LNCaP clone FGC (cell line): ENCODE results near the gene AKAP9.
A peak's percentile ranks its signal among the peaks of the same experiment; 100 is the strongest.

Experiments
- DNase-seq: peaks from one replicate; pipeline ENCODE4 v3.0.0-alpha.2; 2011; ENCODE audit warnings: low read depth
- H3K4me3 ChIP-seq: 2 replicates; pipeline ENCODE4 v1.5.1; 2011; ENCODE audit warnings: mild to moderate bottlenecking, low read depth, low read length, control low read depth
- TF ChIP-seq, protein P1 (sequence below): IDR thresholded peaks from 2 replicates; pipeline ENCODE4 v1.5.1; 2012; ENCODE audit warnings: mild to moderate bottlenecking; ENCODE audit not compliant: control insufficient read depth, insufficient read depth; ENCODE audit errors: extremely low read depth

The AKAP9 gene

DNA sequence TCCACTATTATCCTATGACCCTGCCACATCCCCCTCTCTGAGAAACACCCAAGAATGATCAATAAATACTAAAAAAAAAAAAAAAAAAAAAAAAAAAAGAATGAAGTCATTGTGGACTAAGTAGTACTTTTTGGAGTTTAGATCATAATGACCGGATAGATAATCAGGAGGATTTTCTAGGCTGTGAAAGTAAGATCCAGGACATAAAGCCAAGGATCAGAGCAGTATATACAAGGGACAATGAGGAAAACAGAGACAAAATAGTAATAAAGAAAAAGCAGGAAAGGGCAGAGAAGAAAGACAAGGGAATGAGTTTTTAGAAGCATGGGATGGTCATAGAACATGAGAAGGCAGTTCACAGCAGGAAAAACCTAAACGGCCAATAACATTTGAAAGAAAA, 87.6 kb downstream of the AKAP9 start:
- H3K4me3 ChIP-seq, result no peak overlapping the region
- no peak for DNase-seq

DNA sequence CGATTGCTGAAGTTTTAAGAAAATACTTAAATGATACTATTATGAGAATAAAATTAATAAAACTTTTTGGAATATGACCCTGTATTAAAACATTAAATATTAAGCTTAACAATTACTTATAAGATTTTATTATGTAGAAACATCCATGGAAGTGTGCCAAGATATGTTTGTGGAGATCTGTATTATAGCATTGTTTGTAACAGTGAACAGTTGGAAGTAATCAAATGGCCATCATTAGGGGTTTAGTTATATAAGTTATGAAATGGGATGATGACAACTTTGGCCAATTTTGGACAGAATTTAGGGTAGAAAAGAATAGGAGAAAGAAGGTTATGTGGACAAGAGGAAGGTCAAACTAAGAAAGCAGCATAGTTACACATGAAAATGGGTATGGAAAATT, 88.0 kb downstream of the AKAP9 start:
- DNase-seq, result no peak
- no peak overlapping the region for H3K4me3 ChIP-seq
- TF ChIP-seq, protein P1, sequence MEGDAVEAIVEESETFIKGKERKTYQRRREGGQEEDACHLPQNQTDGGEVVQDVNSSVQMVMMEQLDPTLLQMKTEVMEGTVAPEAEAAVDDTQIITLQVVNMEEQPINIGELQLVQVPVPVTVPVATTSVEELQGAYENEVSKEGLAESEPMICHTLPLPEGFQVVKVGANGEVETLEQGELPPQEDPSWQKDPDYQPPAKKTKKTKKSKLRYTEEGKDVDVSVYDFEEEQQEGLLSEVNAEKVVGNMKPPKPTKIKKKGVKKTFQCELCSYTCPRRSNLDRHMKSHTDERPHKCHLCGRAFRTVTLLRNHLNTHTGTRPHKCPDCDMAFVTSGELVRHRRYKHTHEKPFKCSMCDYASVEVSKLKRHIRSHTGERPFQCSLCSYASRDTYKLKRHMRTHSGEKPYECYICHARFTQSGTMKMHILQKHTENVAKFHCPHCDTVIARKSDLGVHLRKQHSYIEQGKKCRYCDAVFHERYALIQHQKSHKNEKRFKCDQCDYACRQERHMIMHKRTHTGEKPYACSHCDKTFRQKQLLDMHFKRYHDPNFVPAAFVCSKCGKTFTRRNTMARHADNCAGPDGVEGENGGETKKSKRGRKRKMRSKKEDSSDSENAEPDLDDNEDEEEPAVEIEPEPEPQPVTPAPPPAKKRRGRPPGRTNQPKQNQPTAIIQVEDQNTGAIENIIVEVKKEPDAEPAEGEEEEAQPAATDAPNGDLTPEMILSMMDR, result no peak

More for the DNA sequence above, 87.6 kb downstream of the AKAP9 start:
- TF ChIP-seq, protein P1, result no peak

DNA sequence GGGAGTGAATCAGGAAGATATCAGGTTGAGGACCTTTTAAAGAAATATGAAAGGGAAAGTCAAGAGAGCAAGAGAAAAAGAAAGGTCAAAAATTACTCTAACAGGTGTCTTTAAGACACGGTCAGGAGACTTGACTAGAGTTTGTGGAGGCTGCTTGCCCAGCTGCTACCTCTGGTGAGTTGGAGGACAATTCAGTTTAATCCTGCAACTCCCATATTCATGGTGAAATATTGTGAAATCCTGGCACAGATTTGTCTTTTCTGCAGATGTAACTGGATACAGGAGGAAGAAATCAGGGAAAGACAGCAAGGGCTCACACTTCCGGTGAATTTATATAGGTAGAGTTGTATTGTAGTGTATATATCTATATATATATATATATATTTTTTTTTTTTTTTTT, 93.5 kb downstream of the AKAP9 start:
- no peak for DNase-seq
- TF ChIP-seq, protein P1, result no peak
- no peak overlapping the region for H3K4me3 ChIP-seq

DNA sequence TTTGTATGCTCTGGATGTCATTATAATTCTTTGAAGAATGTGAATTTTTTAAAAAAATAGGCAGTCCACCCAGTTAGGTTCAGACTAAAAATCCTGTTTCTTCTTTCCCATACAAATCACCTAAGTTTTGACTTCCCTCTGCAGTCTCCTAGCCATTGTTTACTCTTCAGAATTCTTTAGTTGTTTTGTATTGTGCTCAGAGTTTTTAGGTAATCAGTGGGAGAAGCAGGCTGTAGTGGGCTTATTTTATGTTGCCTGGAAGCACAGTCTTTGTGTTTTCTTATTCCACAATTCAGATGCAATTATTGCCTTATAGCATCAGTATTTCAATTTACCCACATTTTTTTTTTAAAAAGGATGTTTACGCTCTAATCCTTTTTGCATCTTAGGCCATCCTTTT, 94.9 kb downstream of the AKAP9 start:
- no peak overlapping the region for H3K4me3 ChIP-seq
- DNase-seq, result no peak
- TF ChIP-seq, protein P1, result no peak

DNA sequence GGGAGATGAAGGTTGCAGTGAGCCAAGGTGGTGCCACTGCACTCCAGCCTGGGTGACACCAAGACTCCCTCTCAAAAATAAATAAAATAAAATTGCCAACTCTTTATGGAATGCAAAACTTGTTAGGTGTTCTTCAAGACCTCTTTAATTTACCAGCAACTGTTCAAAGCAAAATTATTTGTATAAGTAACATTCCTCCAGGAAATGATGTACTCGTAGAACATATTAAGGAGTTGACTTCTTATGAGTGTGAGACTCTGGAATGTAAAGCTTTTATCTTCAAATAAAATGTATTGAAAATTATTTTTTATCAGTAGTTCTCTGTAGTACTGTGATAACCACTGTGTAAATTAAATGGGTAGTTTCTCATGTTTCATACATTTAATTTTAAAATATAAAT, 99.2 kb downstream of the AKAP9 start:
- no peak overlapping the region for H3K4me3 ChIP-seq
- DNase-seq, result no peak
- TF ChIP-seq, protein P1, result no peak

DNA sequence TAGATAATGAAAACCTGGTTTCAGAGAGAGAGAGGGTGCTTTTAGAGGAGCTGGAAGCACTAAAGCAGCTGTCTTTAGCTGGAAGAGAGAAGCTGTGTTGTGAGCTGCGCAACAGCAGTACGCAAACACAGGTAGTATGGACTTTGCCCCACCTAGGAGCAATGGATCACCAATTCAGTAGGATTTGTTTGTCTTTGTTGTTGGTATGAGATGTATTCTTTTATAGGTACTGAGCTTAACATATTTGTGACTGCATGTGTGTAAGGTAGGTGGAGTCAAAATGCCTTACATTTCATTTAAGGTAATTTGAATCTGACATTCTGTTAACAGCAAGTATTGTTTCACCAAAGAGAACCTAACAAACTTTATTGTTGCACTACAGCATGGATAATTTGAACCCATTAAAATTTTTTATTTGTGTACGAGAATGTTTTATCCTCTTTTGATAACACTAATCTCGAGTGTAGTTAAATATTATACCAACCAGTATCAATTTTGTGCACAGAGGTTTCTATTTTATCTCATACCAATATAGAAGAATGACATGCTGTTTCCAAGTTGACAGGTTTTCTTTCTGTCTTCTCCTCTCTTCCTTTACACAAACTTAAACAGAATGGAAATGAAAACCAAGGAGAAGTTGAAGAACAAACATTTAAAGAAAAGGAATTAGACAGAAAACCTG, 101.5 kb downstream of the AKAP9 start:
- TF ChIP-seq, protein P1, result no peak
- H3K4me3 ChIP-seq, result no peak overlapping the region
- peak; percentile 54 for DNase-seq

DNA sequence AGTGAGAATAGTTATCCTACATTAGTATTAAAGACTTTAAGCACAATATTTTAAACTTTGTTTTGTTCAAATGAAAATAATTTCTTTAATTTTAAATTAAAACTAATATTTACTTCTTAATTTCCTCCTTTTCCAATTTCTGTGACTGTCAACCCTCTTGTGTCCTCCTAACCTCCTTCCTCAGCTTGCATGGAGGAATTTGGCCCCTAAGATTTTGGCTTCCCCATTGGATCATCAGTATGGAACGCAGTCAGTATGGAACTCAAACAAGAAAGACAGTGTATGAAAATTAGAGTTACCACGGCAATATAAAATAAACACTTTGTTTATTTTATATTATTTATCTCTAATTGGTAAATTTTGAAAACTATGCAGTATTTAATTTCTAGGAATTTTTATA, 102.4 kb downstream of the AKAP9 start:
- H3K4me3 ChIP-seq, result no peak overlapping the region
- DNase-seq, result no peak
- TF ChIP-seq, protein P1, result no peak
